AG04450 (cell line): ENCODE results near the gene PARG. TPM values are rescaled to one million over a fixed set of nuclear protein-coding genes. Genes with fewer than 3 reads are reported as not detected.

Source experiments
- CTCF ChIA-PET: fragments of 300-600, 350-600 bp; formaldehyde crosslinking; extraction: SDS; loops from one replicate; lab custom pipeline; 2022; ENCODE audit warnings: antibody characterized with exemption, inconsistent platforms; lab: Charles Lee
- POLR2A ChIA-PET: fragments of 350-600 bp; formaldehyde crosslinking; extraction: SDS; loops from one replicate; lab custom pipeline; 2021; ENCODE audit warnings: antibody characterized with exemption, inconsistent platforms; lab: Yijun Ruan, JAX
- DNase-seq: peaks from one replicate; pipeline ENCODE4 v3.0.0-alpha.2; 2011; ENCODE audit warnings: low read depth, low spot score
- H3K27ac ChIP-seq: one replicate; pipeline ENCODE4 v1.5.1; 2012; ENCODE audit warnings: low read depth, low read length, control low read depth
- H3K27me3 ChIP-seq: one replicate; pipeline ENCODE4 v1.6.0; 2012; ENCODE audit warnings: low read length; ENCODE audit not compliant: control insufficient read depth, insufficient read depth
- H3K4me3 ChIP-seq: 2 replicates; pipeline ENCODE4 v1.5.1; 2011; ENCODE audit warnings: mild to moderate bottlenecking, low read depth, low read length, control low read depth
- H3K9me3 ChIP-seq: 2 replicates; pipeline ENCODE4 v1.5.1; 2012; ENCODE audit warnings: low read length; ENCODE audit not compliant: control insufficient read depth, insufficient read depth
- CTCF ChIP-seq: IDR thresholded peaks from 2 replicates; pipeline ENCODE4 v1.5.1; 2011; ENCODE audit warnings: low read depth, low read length, control low read depth, inconsistent platforms
- polyA plus RNA-seq: library from polyadenylated mRNA; depleted of rRNA; stranded (reverse); fragments of >200 nt; gene quantifications from 2 replicates; pipeline ENCODE4 v1.2.3, GENCODE V29; 2011; rRNA removed
- small RNA-seq: library from RNA; depleted of rRNA; stranded (forward); fragments of <200 nt; gene quantifications from one replicate; pipeline ENCODE3, GENCODE V24; 2012; ENCODE audit warnings: low read depth; ENCODE audit not compliant: insufficient read length

PARG gene
- polyA plus RNA-seq, 1 experiment: 13.7 TPM

GRCh38 chr10:49768731-49769130, 173.1 kb downstream of the PARG start:
- H3K9me3 ChIP-seq: no peaks in the 10 kb centered on the region; the same call in 1 of the 2 replicates
- ChIA-PET CTCF (no interaction called here), POLR2A (no interaction called here)
- DNase-seq: no peak
- no peak for TF ChIP-seq CTCF
- H3K4me3 ChIP-seq: no peak overlapping the region
- no peak overlapping the region for H3K27ac ChIP-seq
- H3K27me3 ChIP-seq: peaks cover 24% of the 10 kb centered on the region

GRCh38 chr10:49768329-49768728, 173.5 kb downstream of the PARG start:
- no peak overlapping the region for H3K4me3 ChIP-seq
- H3K9me3 ChIP-seq: no peaks in the 10 kb centered on the region; the same call in 1 of the 2 replicates
- TF ChIP-seq CTCF: no peak
- peaks cover 24% of the 10 kb centered on the region for H3K27me3 ChIP-seq
- H3K27ac ChIP-seq: no peak overlapping the region
- no peak for DNase-seq
- ChIA-PET POLR2A (no interaction called here), CTCF (no interaction called here)

Small RNA genes within 50 kb of the gene (small RNA-seq; reads per million reads assigned to genes)
- not detected for gene RNA5SP317
- gene SNORA74C-2: not detected

Other genes with a start within 250 kb of the PARG start
- 0.19 and 0.20 TPM in 2 replicates for gene OGDHL, start 179.7 kb downstream of the PARG start, polyA plus RNA-seq
- 16.6 and 17.6 TPM in 2 replicates for gene TIMM23B, start within 50 bp of the PARG start, polyA plus RNA-seq
- 7.0 and 7.9 TPM in 2 replicates for gene AGAP6, start 46.4 kb upstream of the PARG start, polyA plus RNA-seq
- gene WASHC2A, start 125.9 kb upstream of the PARG start, polyA plus RNA-seq: 44.6 and 59.9 TPM in 2 replicates